ENCODE data around the gene SMAGP. TPM values are rescaled to one million over a fixed set of nuclear protein-coding genes. Genes with fewer than 3 reads are reported as not detected.
"Not testable (repeated sequence)": the region's sequence is repeated elsewhere in the genome, so short reads cannot be mapped to it uniquely, and the experiment has no call there.

Gene SMAGP
- total RNA-seq, 4 donors from 2014 or later, result 3.0 to 10.5 (median 4.8) TPM

DNA sequence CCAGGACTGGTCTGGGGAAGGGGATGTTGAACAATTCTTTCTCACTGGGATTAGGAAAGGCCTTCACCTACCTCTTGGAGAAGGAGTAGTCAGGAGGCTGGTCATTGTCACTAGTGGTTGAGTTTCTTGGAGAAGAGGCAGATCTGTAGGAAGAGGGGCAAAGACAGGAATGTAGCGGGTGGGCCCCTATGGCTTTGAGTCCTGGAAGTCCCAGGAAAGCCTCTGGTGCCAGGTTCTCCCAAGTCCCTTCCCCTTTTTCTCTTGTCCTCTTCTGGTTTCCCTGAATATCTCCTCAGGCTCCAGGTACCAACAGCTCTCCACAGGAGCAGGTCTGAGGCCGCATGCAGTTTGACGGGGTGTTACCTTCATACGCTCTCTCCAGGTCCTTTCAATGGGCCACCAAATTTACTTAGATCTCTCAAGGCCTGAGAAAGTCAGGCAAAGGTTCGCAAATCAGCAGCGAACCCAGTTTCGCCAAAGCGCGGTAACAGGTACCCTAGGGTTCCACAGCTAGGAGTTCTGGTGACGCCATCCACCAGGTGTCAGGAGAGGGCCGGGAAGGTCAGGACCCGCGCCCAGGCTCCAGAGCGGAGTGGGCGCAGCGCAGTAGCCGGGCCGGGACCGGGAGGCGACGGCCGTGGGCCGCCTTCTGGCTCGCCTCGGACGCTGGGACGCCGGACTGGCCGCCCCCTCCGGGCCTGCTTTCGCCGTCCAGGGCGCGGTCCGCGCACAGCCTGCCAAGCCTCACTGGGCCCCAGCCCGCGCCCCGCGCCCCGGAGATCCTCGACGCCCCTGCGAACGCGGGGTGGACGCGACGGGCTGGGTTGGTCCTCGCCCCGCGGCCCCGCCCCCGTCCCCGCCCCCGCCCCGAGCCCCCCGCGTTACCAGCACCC lies 795 bp downstream of the SMAGP start:
- 43 to 57% methylated on average over 6 to 10 of the region's 59 CpGs for WGBS, 2 donors
- H3K27me3 ChIP-seq, result no peaks in the 10 kb centered on the region
- H3K27ac ChIP-seq, result peak overlapping the region in 2 of 3 donors; percentile 61 to 73
- TF ChIP-seq POLR2A (IDR thresholded peaks at IDR 0.05) (no peak), CTCF (IDR thresholded peaks at IDR 0.05) (peak in 4 of 6 experiments; percentile 26 to 49 (median 34))
- peaks cover 9% of the 10 kb centered on the region in 2 donors for H3K4me1 ChIP-seq
- intact Hi-C loops (cut with DNase I), result loop anchor here (5.0 kb wide), 2 partner anchors 73 to 263 kb away; no protein-coding TSS in a partner anchor
- peak; percentile 58 to 64 for DNase-seq
- no peaks in the 10 kb centered on the region for H3K36me3 ChIP-seq
- H3K4me3 ChIP-seq (replicated peaks in 1 of 3), result peak overlapping the region in 2 of 3 donors; percentile 49 to 63
- H3K9me3 ChIP-seq, result no peaks in the 10 kb centered on the region

DNA sequence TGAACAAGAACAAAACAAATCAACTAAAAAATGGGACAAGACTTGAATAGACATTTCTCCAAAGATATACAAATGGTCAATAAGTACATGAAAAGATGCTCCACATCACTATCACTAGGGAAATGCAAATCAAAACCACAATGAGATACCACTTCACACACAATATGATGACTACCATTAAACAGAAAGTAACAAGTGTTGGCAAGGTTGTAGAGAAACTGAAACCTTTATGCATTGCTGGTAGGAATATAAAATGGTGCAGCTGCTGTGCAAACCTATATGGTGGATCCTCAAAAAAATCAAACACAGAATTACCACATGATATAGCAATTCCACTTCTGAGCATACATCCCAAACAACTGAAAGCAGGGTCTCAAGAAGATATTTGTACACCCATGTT lies 5.2 kb downstream of the SMAGP start:
- intact Hi-C loops (cut with DNase I), result loop anchor here (5.0 kb wide), 2 partner anchors 77 to 267 kb away; no protein-coding TSS in a partner anchor
- TF ChIP-seq POLR2A (IDR thresholded peaks at IDR 0.05), result no peak
- no peak for TF ChIP-seq CTCF (IDR thresholded peaks at IDR 0.05)
- Histone ChIP-seq H3K4me3 (replicated peaks in 1 of 3) (no peak overlapping the region), H3K4me1 (peaks cover 3 to 8% of the 10 kb centered on the region in 2 donors), H3K36me3 (no peaks in the 10 kb centered on the region), H3K9me3 (no peaks in the 10 kb centered on the region), H3K27me3 (no peaks in the 10 kb centered on the region), H3K27ac (no peak overlapping the region)
- no peak for DNase-seq

DNA sequence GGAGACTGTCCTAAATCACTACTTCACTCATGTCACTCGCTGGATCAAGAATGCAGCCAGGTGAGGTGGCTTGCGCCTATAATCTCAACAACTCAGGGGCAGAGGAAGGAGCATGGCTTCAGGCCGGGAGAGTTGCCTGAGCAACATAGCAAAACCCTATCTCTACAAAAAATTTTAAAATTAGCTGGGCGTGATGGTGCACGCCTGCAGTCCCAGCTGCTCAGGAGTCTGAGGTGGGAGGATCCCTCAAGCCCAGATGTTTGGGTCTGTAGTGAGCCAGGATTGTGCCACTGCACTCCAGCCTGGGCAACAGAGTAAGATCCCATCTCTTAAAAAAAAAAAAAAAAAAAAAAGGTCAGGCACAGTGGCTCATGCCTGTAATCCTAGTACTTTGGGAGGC lies 5.9 kb downstream of the SMAGP start:
- 94 to 100% methylated on average over 5 of the region's 5 CpGs for WGBS, 2 donors
- TF ChIP-seq CTCF (IDR thresholded peaks at IDR 0.05) (no peak), POLR2A (IDR thresholded peaks at IDR 0.05) (no peak)
- intact Hi-C loops (cut with DNase I), result no loop called here
- no peak for DNase-seq
- H3K36me3 ChIP-seq, result no peaks in the 10 kb centered on the region
- H3K27me3 ChIP-seq, result no peaks in the 10 kb centered on the region
- H3K9me3 ChIP-seq, result no peaks in the 10 kb centered on the region
- H3K4me3 ChIP-seq (replicated peaks in 1 of 3), result no peak overlapping the region
- no peak overlapping the region for H3K27ac ChIP-seq
- H3K4me1 ChIP-seq, result peaks cover 0 to 4% of the 10 kb centered on the region in 2 donors

- TF ChIP-seq CTCF (IDR thresholded peaks at IDR 0.05) (no peak), POLR2A (IDR thresholded peaks at IDR 0.05) (no peak)
- WGBS, 2 donors, result 96 to 97% methylated on average over 3 of the region's 3 CpGs
- no peaks in the 10 kb centered on the region for H3K36me3 ChIP-seq
- H3K4me1 ChIP-seq, result peaks cover 0 to 3% of the 10 kb centered on the region in 2 donors
- H3K27me3 ChIP-seq, result no peaks in the 10 kb centered on the region
- no peak overlapping the region for H3K27ac ChIP-seq
- intact Hi-C loops (cut with DNase I), result no loop called here
- H3K4me3 ChIP-seq (replicated peaks in 1 of 3), result no peak overlapping the region
- H3K9me3 ChIP-seq, result no peaks in the 10 kb centered on the region
- no peak for DNase-seq
Measured at GRCh38 chr12:51263341-51263740, 6.9 kb downstream of the SMAGP start.

DNA sequence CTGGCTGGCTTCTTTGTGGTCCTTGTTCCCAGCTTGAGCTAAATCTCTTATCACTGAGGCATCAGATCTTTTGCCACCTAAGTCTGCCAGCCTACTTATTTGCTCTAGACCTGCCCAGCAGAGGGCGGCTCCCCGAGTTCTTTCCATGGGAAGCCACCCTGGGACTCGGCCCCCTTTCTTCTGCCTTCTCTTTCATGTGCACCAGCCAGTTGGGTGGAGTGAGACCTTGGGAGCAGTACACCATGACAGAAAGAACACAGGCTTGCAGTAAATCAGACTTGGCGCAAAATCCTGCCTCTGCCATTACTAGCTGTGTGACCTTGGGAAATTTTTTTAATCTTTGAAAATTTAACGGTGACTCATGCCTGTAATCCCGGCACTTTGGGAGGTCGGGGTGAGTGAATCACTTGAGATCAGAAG lies 7.4 kb downstream of the SMAGP start:
- H3K9me3 ChIP-seq, result no peaks in the 10 kb centered on the region
- H3K27ac ChIP-seq, result no peak overlapping the region
- H3K36me3 ChIP-seq, result no peaks in the 10 kb centered on the region
- H3K4me1 ChIP-seq, result peaks cover 0 to 3% of the 10 kb centered on the region in 2 donors
- DNase-seq, result peak; percentile 78 to 79
- 32 to 41% methylated on average over 7 of the region's 7 CpGs for WGBS, 2 donors
- H3K27me3 ChIP-seq, result no peaks in the 10 kb centered on the region
- TF ChIP-seq POLR2A (IDR thresholded peaks at IDR 0.05), result no peak
- TF ChIP-seq CTCF (IDR thresholded peaks at IDR 0.05), result peak in 4 of 6 experiments; percentile 20 to 53 (median 42)
- intact Hi-C loops (cut with DNase I), result no loop called here
- H3K4me3 ChIP-seq (replicated peaks in 1 of 3), result no peak overlapping the region

GRCh38 chr12:51259600-51259999 lies 10.6 kb downstream of the SMAGP start:
- H3K4me1 ChIP-seq; H3K36me3 ChIP-seq; H3K27me3 ChIP-seq; H3K4me3 ChIP-seq (replicated peaks in 1 of 3); H3K27ac ChIP-seq; intact Hi-C loops (cut with DNase I); H3K9me3 ChIP-seq; DNase-seq: not testable (repeated sequence)
- WGBS, 2 donors, result 96 to 100% methylated on average over 1 of the region's 1 CpG

Measured in thyroid gland (tissue), 4 donors.